Peyer's patch (tissue), 4 donors: Measurements from ENCODE around the gene KCNQ5. TPM values are rescaled to one million over a fixed set of nuclear protein-coding genes. Genes with fewer than 3 reads are reported as not detected.

Experiments
- DNase-seq, 3 donors: peaks; one replicate each; pipeline ENCODE4 v3.0.0-alpha.2; 2017 to 2019
- H3K27ac ChIP-seq, 4 donors: fragments of 200-600 bp; sonication (generic); one replicate each; pipeline ENCODE4 v1.5.1; 2016 to 2019
- H3K27me3 ChIP-seq, 2 donors: fragments of 200-600 bp; sonication (generic); one replicate each; pipeline ENCODE4 v1.5.1; 2019
- H3K36me3 ChIP-seq, 3 donors: fragments of 200-600 bp; sonication (generic); one replicate each; pipeline ENCODE4 v1.5.1; 2016 to 2019
- H3K4me1 ChIP-seq, 4 donors: fragments of 200-600 bp; sonication (generic); one replicate each; pipeline ENCODE4 v1.5.1; 2016 to 2019
- H3K4me3 ChIP-seq, 4 donors: fragments of 200-600 bp; sonication (generic); 1 replicate in 3 of 4; 2 replicates in 1 of 4; pipeline ENCODE4 v1.5.1; 2016 to 2019; ENCODE audit warnings: mild to moderate bottlenecking in 1 of 4
- H3K9me3 ChIP-seq, 4 donors: fragments of 200-600 bp; sonication (generic); one replicate each; pipeline ENCODE4 v1.5.1; 2016 to 2019; ENCODE audit warnings: mild to moderate bottlenecking in 1 of 4
- CTCF ChIP-seq, 6 experiments: fragments of 450-650 bp in 4 of 6; fragments of 200-600 bp in 2 of 6; sonication (generic) in 1 of 6; IDR thresholded peaks; one replicate each; pipeline ENCODE4 v1.5.1; 2017 to 2019; ENCODE audit warnings: antibody characterized with exemption in 6 of 6, mild to moderate bottlenecking in 3 of 6, moderate library complexity in 1 of 6
- POLR2A ChIP-seq, 2 donors: fragments of 450-650 bp; IDR thresholded peaks; one replicate each; pipeline ENCODE4 v1.5.1; 2017; ENCODE audit warnings: antibody characterized with exemption in 2 of 2, mild to moderate bottlenecking in 2 of 2, moderate library complexity in 2 of 2
- total RNA-seq, 4 donors: library from RNA; depleted of rRNA; stranded (reverse); fragments of >200 nt; gene quantifications; one replicate each; pipeline ENCODE4 v1.1.0, GENCODE V29; 2016

Gene KCNQ5
- total RNA-seq, 4 donors from 2014 or later: 0.27 to 5.0 (median 0.38) TPM; not detected in 1

- Histone ChIP-seq H3K4me3 (no peak overlapping the region), H3K36me3 (no peaks in the 10 kb centered on the region), H3K4me1 (no peaks in the 10 kb centered on the region), H3K27ac (no peak overlapping the region), H3K27me3 (no peaks in the 10 kb centered on the region), H3K9me3 (no peaks in the 10 kb centered on the region)
- no peak for TF ChIP-seq POLR2A (IDR thresholded peaks at IDR 0.05)
- TF ChIP-seq CTCF (IDR thresholded peaks at IDR 0.05): no peak
- DNase-seq: no peak
These were observed 410.7 kb downstream of the KCNQ5 start for GRCh38 chr6:73032586-73032985.

- no peak overlapping the region for H3K4me3 ChIP-seq
These were observed 414.8 kb downstream of the KCNQ5 start for GRCh38 chr6:73036689-73037088.

GRCh38 chr6:73041051-73041450 is 419.2 kb downstream of the KCNQ5 start:
- H3K27ac ChIP-seq: no peak overlapping the region
- no peaks in the 10 kb centered on the region for H3K9me3 ChIP-seq
- no peaks in the 10 kb centered on the region for H3K36me3 ChIP-seq
- H3K4me1 ChIP-seq: no peaks in the 10 kb centered on the region
- no peak overlapping the region for H3K4me3 ChIP-seq
- TF ChIP-seq CTCF (IDR thresholded peaks at IDR 0.05): no peak
- no peak for TF ChIP-seq POLR2A (IDR thresholded peaks at IDR 0.05)
- no peak for DNase-seq
- no peaks in the 10 kb centered on the region for H3K27me3 ChIP-seq

More at GRCh38 chr6:73036689-73037088, 414.8 kb downstream of the KCNQ5 start:
- TF ChIP-seq POLR2A (IDR thresholded peaks at IDR 0.05) (no peak), CTCF (IDR thresholded peaks at IDR 0.05) (no peak)
- Histone ChIP-seq H3K4me1 (no peaks in the 10 kb centered on the region), H3K9me3 (no peaks in the 10 kb centered on the region), H3K27me3 (no peaks in the 10 kb centered on the region), H3K27ac (no peak overlapping the region), H3K36me3 (no peaks in the 10 kb centered on the region)
- no peak for DNase-seq

- no peak for DNase-seq
- Histone ChIP-seq H3K9me3 (no peaks in the 10 kb centered on the region), H3K27ac (no peak overlapping the region), H3K4me3 (no peak overlapping the region), H3K27me3 (no peaks in the 10 kb centered on the region), H3K36me3 (no peaks in the 10 kb centered on the region), H3K4me1 (no peaks in the 10 kb centered on the region)
- TF ChIP-seq CTCF (IDR thresholded peaks at IDR 0.05) (no peak), POLR2A (IDR thresholded peaks at IDR 0.05) (no peak)
These were observed 421.0 kb downstream of the KCNQ5 start for GRCh38 chr6:73042892-73043291.

- no peaks in the 10 kb centered on the region for H3K4me1 ChIP-seq
- DNase-seq: no peak
- TF ChIP-seq POLR2A (IDR thresholded peaks at IDR 0.05): no peak
- no peak overlapping the region for H3K27ac ChIP-seq
- no peaks in the 10 kb centered on the region for H3K36me3 ChIP-seq
- no peaks in the 10 kb centered on the region for H3K9me3 ChIP-seq
- H3K4me3 ChIP-seq: no peak overlapping the region
- no peaks in the 10 kb centered on the region for H3K27me3 ChIP-seq
These were observed 421.6 kb downstream of the KCNQ5 start for GRCh38 chr6:73043446-73043845.

GRCh38 chr6:73045609-73046008 is 423.7 kb downstream of the KCNQ5 start:
- no peak for TF ChIP-seq POLR2A (IDR thresholded peaks at IDR 0.05)
- TF ChIP-seq CTCF (IDR thresholded peaks at IDR 0.05): no peak
- DNase-seq: no peak
- no peaks in the 10 kb centered on the region for H3K27me3 ChIP-seq
- H3K9me3 ChIP-seq: no peaks in the 10 kb centered on the region
- H3K4me1 ChIP-seq: no peaks in the 10 kb centered on the region
- H3K27ac ChIP-seq: no peak overlapping the region
- H3K4me3 ChIP-seq: no peak overlapping the region
- H3K36me3 ChIP-seq: no peaks in the 10 kb centered on the region
